Chondrocyte (in vitro differentiated cells): ENCODE data around the gene ACACA. TPM values are rescaled to one million over a fixed set of nuclear protein-coding genes. Genes with fewer than 3 reads are reported as not detected.
"Not testable (repeated sequence)": the region's sequence is repeated elsewhere in the genome, so short reads cannot be mapped to it uniquely, and the experiment has no call there.

Experiments used
- DNase-seq: peaks from one replicate; pipeline ENCODE4 v3.0.0; 2021; ENCODE audit warnings: mixed read lengths, low spot score
- H3K27ac Mint-ChIP-seq: one replicate; pipeline ENCODE4 v1.8.0; 2021; ENCODE audit warnings: mild to moderate bottlenecking, moderate library complexity, mixed read lengths; ENCODE audit not compliant: unreplicated experiment
- H3K27me3 Mint-ChIP-seq: 2 replicates; pipeline ENCODE4 v1.8.0; 2021; ENCODE audit warnings: low read depth, mixed read lengths
- H3K36me3 Mint-ChIP-seq: 2 replicates; pipeline ENCODE4 v1.8.0; 2021; ENCODE audit warnings: low read depth, mixed read lengths
- H3K4me1 Mint-ChIP-seq: 2 replicates; pipeline ENCODE4 v1.8.0; 2021; ENCODE audit warnings: low read depth, mild to moderate bottlenecking, mixed read lengths
- H3K4me3 Mint-ChIP-seq: one replicate; pipeline ENCODE4 v1.8.0; 2021; ENCODE audit warnings: mild to moderate bottlenecking, moderate library complexity, mixed read lengths; ENCODE audit not compliant: unreplicated experiment
- H3K9me3 Mint-ChIP-seq: 2 replicates; pipeline ENCODE4 v1.8.0; 2021; ENCODE audit warnings: low read depth, mixed read lengths
- total RNA-seq: library from RNA; stranded (reverse); gene quantifications from 3 replicates; pipeline ENCODE4 v1.2.1, GENCODE V29; 2021
- TF ChIP-seq, protein P1 (sequence below): fragments of 200-600 bp; sonication (generic); IDR thresholded peaks from 2 replicates; pipeline ENCODE4 v1.5.0; 2021; ENCODE audit warnings: antibody characterized with exemption, mild to moderate bottlenecking, moderate library complexity

Gene ACACA
- total RNA-seq, 1 donor from 2014 or later: 77.1 TPM

GRCh38 chr17:37359682-37360188 is 46.9 kb downstream of the ACACA start:
- peaks cover 29% of the 10 kb centered on the region for H3K4me1 Mint-ChIP-seq
- H3K4me3 Mint-ChIP-seq: peak overlapping the region; percentile 60
- peak overlapping the region; percentile 77 for H3K27ac Mint-ChIP-seq
- H3K27me3 Mint-ChIP-seq: no peaks in the 10 kb centered on the region
- peaks cover under 1% of the 10 kb centered on the region for H3K36me3 Mint-ChIP-seq
- H3K9me3 Mint-ChIP-seq: no peaks in the 10 kb centered on the region
- TF ChIP-seq, protein P1, sequence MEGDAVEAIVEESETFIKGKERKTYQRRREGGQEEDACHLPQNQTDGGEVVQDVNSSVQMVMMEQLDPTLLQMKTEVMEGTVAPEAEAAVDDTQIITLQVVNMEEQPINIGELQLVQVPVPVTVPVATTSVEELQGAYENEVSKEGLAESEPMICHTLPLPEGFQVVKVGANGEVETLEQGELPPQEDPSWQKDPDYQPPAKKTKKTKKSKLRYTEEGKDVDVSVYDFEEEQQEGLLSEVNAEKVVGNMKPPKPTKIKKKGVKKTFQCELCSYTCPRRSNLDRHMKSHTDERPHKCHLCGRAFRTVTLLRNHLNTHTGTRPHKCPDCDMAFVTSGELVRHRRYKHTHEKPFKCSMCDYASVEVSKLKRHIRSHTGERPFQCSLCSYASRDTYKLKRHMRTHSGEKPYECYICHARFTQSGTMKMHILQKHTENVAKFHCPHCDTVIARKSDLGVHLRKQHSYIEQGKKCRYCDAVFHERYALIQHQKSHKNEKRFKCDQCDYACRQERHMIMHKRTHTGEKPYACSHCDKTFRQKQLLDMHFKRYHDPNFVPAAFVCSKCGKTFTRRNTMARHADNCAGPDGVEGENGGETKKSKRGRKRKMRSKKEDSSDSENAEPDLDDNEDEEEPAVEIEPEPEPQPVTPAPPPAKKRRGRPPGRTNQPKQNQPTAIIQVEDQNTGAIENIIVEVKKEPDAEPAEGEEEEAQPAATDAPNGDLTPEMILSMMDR: no peak
- no peak for DNase-seq

GRCh38 chr17:37358830-37359681 is 47.6 kb downstream of the ACACA start:
- TF ChIP-seq, protein P1: peak; percentile 73
- H3K9me3 Mint-ChIP-seq: no peaks in the 10 kb centered on the region
- H3K27ac Mint-ChIP-seq: peak overlapping the region; percentile 77
- H3K4me3 Mint-ChIP-seq: peak overlapping the region; percentile 84
- no peaks in the 10 kb centered on the region for H3K36me3 Mint-ChIP-seq
- H3K4me1 Mint-ChIP-seq: peaks cover 31% of the 10 kb centered on the region
- H3K27me3 Mint-ChIP-seq: no peaks in the 10 kb centered on the region
- DNase-seq: peak; percentile 97

GRCh38 chr17:37358098-37358829 is 48.4 kb downstream of the ACACA start:
- no peaks in the 10 kb centered on the region for H3K9me3 Mint-ChIP-seq

GRCh38 chr17:37356796-37357569 is 49.7 kb downstream of the ACACA start:
- peaks cover 31% of the 10 kb centered on the region for H3K4me1 Mint-ChIP-seq
- H3K9me3 Mint-ChIP-seq, H3K4me3 Mint-ChIP-seq, DNase-seq, H3K36me3 Mint-ChIP-seq, H3K27me3 Mint-ChIP-seq: not testable (repeated sequence)
- peak overlapping the region; percentile 52 for H3K27ac Mint-ChIP-seq

More at GRCh38 chr17:37358098-37358829, 48.4 kb downstream of the ACACA start:
- Mint-ChIP-seq H3K36me3 (peaks cover 2% of the 10 kb centered on the region), H3K27ac (peak overlapping the region; percentile 52), H3K4me3 (peak overlapping the region; percentile 84), H3K27me3 (no peaks in the 10 kb centered on the region), H3K4me1 (peaks cover 31% of the 10 kb centered on the region)
- DNase-seq: no peak
- TF ChIP-seq, protein P1: no peak

- not testable (repeated sequence) for H3K4me1 Mint-ChIP-seq, H3K9me3 Mint-ChIP-seq, H3K27ac Mint-ChIP-seq, DNase-seq, H3K4me3 Mint-ChIP-seq, H3K36me3 Mint-ChIP-seq, H3K27me3 Mint-ChIP-seq
Measured at GRCh38 chr17:37346863-37347402, 59.7 kb downstream of the ACACA start.
